ENCODE data around the gene EBF4.

The EBF4 gene

DNA sequence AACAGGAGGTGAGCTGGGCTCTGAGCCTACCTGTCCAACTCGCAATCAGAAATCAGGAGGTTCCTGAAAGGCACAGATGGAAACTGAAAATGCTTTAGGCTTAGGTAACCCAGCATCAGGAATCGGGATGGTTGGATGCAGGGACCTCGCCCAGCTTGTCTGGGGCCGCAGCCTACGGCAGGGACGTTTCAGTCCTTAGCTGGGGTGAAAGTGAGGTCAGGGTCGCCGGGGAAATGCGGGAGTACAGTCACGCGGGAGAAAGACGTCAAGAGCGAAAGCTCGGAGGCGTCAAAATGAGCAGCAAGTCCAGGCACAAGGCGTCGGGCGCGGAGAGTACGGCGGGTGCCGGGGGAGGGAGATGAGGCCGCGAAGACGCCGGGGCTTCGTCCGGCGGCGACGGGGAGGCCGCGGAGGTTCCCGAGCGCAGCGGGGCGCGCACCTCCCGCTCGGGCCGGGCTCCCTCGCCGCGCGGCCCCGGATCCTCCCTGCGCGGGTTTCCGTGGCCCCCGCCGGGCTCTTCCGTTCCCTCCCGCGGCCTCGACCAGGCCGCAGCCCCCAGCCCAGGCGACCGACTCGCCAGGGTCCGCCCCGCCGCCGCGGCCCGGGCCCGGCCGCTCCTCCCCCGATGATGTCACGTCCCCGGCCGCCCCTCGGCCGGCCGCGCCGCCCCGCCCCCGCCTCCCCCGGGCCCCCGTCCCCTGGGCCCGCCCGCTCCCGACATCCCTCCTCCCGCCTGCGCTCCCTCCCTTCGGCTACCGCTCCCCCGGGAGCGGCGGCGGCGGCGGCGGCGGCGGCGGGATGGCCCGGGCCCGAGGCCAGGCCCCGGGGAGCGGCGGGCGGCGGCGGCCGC, at the start of gene EBF4:
EBF4 (plus strand) TSS at position 745 of the 850 bp plus-strand sequence. CDS start 866 bp downstream, outside the sequence.
- DNase-seq: peak in 35 of 56 donors; percentile 10 to 66 (median 33)

- DNase-seq: no peak
Measured at GRCh38 chr20:2643708-2644107, 48.9 kb upstream of the EBF4 start.

GRCh38 chr20:2651772-2652723, 40.5 kb upstream of the EBF4 start, which contains the start of gene NOP56:
Gene NOP56, plus strand, starts transcription at chr20:2652632. Its CDS starts 29 bp downstream, at chr20:2652661.
- peak; percentile 18 to 96 (median 90) for DNase-seq

- DNase-seq: peak in 43 of 56 donors; percentile 19 to 83 (median 71)
Measured at GRCh38 chr20:2652724-2653555, 39.6 kb upstream of the EBF4 start.

- no peak for DNase-seq
Measured at GRCh38 chr20:2653556-2654383, 38.8 kb upstream of the EBF4 start.

DNA sequence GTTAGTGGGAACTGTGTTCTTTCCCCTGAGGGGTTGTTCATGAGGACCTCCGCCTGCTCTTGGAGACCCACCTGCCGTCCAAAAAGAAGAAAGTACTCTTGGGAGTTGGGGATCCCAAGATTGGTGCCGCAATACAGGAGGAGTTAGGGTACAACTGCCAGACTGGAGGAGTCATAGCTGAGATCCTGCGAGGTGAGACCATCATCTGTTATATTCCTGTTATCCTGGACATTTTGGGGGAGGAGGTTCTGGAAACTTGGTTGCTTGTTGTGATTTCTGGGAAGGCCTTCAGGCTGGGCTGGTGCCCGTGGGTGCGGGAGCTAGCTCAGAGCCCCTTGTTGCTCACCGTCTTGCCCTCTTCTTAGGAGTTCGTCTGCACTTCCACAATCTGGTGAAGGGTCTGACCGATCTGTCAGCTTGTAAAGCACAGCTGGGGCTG, 38.2 kb upstream of the EBF4 start:
- DNase-seq: no peak

GRCh38 chr20:2654831-2655230, 37.7 kb upstream of the EBF4 start:
- DNase-seq: no peak

- no peak for DNase-seq
Measured at GRCh38 chr20:2655331-2656116, 37.1 kb upstream of the EBF4 start.

DNA sequence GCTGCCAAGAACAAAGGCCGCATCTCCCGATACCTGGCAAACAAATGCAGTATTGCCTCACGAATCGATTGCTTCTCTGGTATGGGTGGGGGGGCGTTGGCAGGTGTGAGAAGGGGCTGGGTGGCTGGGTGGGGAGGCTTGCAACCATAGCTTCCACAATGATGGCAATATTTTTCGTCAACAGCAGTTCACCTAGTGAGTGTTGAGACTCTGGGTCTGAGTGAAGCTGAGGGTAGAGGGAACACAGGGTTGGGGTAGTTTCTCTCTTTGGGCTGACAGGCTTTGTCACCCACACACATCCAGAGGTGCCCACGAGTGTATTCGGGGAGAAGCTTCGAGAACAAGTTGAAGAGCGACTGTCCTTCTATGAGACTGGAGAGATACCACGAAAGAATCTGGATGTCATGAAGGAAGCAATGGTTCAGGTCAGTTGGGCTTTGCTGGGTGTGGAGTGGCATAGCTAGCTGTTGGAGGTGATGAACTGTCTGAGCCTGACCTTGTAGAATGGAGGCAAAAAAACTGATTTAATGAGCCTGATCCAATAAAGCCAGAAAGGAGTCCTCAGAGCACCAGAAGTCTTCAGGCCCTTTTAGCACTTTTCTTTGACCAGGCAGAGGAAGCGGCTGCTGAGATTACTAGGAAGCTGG, 36.0 kb upstream of the EBF4 start:
- DNase-seq: no peak

GRCh38 chr20:2657241-2657640, 35.3 kb upstream of the EBF4 start:
- no peak for DNase-seq

GRCh38 chr20:2657674-2658073, 34.9 kb upstream of the EBF4 start:
- DNase-seq: no peak

DNA sequence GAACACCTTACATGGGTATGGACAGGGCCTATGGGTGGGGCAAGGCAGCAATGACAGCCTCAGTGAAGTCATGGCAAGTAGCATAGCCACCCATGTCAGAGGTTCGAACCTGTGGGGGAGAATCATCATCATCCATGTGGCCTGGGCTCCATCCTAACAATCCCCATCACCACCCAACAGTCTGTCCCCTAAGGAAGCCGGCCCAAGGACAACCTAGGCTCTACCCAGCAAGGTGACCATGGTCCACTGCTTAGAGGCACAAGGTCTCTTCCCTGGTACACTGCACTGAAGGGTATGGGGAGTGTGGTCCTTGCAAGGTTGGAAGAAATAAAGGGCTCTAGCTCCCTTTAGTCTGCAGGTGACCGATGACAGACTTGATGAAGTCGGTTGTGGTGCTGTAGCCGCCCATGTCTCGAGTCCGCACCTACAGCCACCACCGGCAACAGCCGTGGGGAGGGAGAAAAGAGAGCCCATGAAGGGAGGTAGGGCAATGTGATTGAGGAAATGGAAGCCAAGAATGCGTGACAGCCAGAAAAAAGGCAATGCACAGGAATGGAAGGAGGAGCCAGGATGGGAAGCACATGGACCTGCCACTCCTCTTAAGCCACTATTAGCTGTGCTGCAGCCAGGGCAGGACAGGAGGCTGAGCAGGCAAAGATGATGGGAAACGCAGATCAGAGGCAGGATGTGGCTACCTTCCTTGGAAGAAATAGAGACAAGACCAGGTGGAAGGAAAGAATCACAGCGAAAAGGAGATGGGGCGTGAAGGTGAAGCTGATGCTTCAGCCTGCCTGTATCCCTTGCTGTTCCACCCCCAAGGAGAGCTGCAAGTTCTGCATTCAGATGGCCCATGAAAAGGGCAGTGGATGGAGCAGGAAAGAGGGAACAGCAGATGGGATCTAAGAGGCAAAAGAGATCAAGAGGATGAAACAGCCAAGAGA, 33.9 kb upstream of the EBF4 start:
- DNase-seq: no peak

- no peak for DNase-seq
Measured at GRCh38 chr20:2659547-2659946, 33.0 kb upstream of the EBF4 start.

GRCh38 chr20:2663364-2663886, 29.2 kb upstream of the EBF4 start:
- no peak for DNase-seq

- DNase-seq: peak; percentile 49 to 97 (median 90)
Measured at GRCh38 chr20:2663887-2664719, 28.5 kb upstream of the EBF4 start, which contains the start of gene IDH3B. Gene IDH3B, minus strand, starts transcription at chr20:2664216. Its CDS starts 28 bp downstream, at chr20:2664188.

GRCh38 chr20:2671977-2672376, 20.6 kb upstream of the EBF4 start:
- no peak for DNase-seq
